Liver (tissue), 3 donors: ENCODE data around the gene CFAP77.

Experiments
- JUND ChIP-seq, 2 donors: IDR thresholded peaks; 2 replicates each; pipeline ENCODE4 v1.6.1; 2016; ENCODE audit warnings: antibody characterized with exemption in 2 of 2
- RXRA ChIP-seq, 2 donors: IDR thresholded peaks; 2 replicates each; pipeline ENCODE4 v1.6.1; 2017 to 2018; ENCODE audit warnings: antibody characterized with exemption in 2 of 2, mild to moderate bottlenecking in 1 of 2
- SP1 ChIP-seq: IDR thresholded peaks from 2 replicates; pipeline ENCODE4 v1.6.1; 2018; ENCODE audit warnings: antibody characterized with exemption, mild to moderate bottlenecking
- TF ChIP-seq, protein P1 (sequence below): fragments of 150-350 bp; IDR thresholded peaks from 2 replicates; pipeline ENCODE4 v1.5.1; 2017; ENCODE audit warnings: improper control_type of control experiment, low read depth, low read length; ENCODE audit not compliant: missing input control
- donor health status: healthy.
- donor health status: healthy.

GRCh38 chr9:132615774-132616173, 205.8 kb downstream of the CFAP77 start:
- TF ChIP-seq, protein P1, sequence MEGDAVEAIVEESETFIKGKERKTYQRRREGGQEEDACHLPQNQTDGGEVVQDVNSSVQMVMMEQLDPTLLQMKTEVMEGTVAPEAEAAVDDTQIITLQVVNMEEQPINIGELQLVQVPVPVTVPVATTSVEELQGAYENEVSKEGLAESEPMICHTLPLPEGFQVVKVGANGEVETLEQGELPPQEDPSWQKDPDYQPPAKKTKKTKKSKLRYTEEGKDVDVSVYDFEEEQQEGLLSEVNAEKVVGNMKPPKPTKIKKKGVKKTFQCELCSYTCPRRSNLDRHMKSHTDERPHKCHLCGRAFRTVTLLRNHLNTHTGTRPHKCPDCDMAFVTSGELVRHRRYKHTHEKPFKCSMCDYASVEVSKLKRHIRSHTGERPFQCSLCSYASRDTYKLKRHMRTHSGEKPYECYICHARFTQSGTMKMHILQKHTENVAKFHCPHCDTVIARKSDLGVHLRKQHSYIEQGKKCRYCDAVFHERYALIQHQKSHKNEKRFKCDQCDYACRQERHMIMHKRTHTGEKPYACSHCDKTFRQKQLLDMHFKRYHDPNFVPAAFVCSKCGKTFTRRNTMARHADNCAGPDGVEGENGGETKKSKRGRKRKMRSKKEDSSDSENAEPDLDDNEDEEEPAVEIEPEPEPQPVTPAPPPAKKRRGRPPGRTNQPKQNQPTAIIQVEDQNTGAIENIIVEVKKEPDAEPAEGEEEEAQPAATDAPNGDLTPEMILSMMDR: no peak
- TF ChIP-seq JUND (IDR thresholded peaks at IDR 0.05) (no peak), SP1 (no peak), RXRA (IDR thresholded peaks at IDR 0.05) (no peak)
